WTC11 (cell line): ENCODE results near the gene EREG. TPM values are rescaled to one million over a fixed set of nuclear protein-coding genes. Genes with fewer than 3 reads are reported as not detected.

ENCODE experiments used
- ATAC-seq: fragments of 200-7000 bp; cut with Tn5 transposase; 2 replicates; pipeline ENCODE4 v1.10.0; 2021; ENCODE audit warnings: mild to moderate bottlenecking, moderate library complexity
- CTCF ChIA-PET: fragments of 300-600 bp; sonication (Branson Sonifier 250); formaldehyde crosslinking; loops from one replicate; lab custom pipeline; 2021; ENCODE audit warnings: antibody characterized with exemption; lab: Charles Lee
- POLR2A ChIA-PET: fragments of 350-600 bp; sonication (Branson Sonifier 250); formaldehyde crosslinking; loops from one replicate; lab custom pipeline; 2021; ENCODE audit warnings: antibody characterized with exemption; lab: Charles Lee
- DNase-seq: peaks from one replicate; pipeline ENCODE4 v3.0.0; 2021; ENCODE audit warnings: low spot score
- H3K27ac Mint-ChIP-seq: 2 replicates; pipeline ENCODE4 v1.8.0; 2021; ENCODE audit warnings: mixed read lengths
- H3K27me3 Mint-ChIP-seq: 2 replicates; pipeline ENCODE4 v1.8.0; 2021; ENCODE audit warnings: low read depth, mild to moderate bottlenecking, moderate library complexity, mixed read lengths
- H3K36me3 Mint-ChIP-seq: 2 replicates; pipeline ENCODE4 v1.8.0; 2021; ENCODE audit warnings: mixed read lengths
- H3K4me1 Mint-ChIP-seq: 2 replicates; pipeline ENCODE4 v1.8.0; 2022; ENCODE audit warnings: mixed read lengths
- H3K4me3 Mint-ChIP-seq: 2 replicates; pipeline ENCODE4 v1.8.0; 2021; ENCODE audit warnings: mild to moderate bottlenecking, moderate library complexity, mixed read lengths
- H3K9me3 Mint-ChIP-seq: 2 replicates; pipeline ENCODE4 v1.8.0; 2021; ENCODE audit warnings: mixed read lengths
- AFF4 ChIP-seq: sonication (generic); formaldehyde crosslinking; IDR thresholded peaks from 2 replicates; pipeline ENCODE4 v1.8.1; 2023; ENCODE audit warnings: mild to moderate bottlenecking, missing genetic modification reagents, borderline replicate concordance
- AR ChIP-seq: fragments of 250-450 bp; sonication (Bioruptor Pico); IDR thresholded peaks from 2 replicates; pipeline ENCODE4 v1.9.0; 2021; ENCODE audit warnings: mild to moderate bottlenecking
- CDX4 ChIP-seq: fragments of 250-450 bp; sonication (Bioruptor Pico); IDR thresholded peaks from 2 replicates; pipeline ENCODE4 v1.9.0; 2021; ENCODE audit warnings: moderate library complexity, mild to moderate bottlenecking, inconsistent platforms, borderline replicate concordance
- ERG ChIP-seq: fragments of 250-450 bp; sonication (Bioruptor Pico); IDR thresholded peaks from 2 replicates; pipeline ENCODE4 v1.8.0; 2021; ENCODE audit warnings: mild to moderate bottlenecking
- FOXP1 ChIP-seq: sonication (generic); formaldehyde crosslinking; IDR thresholded peaks from 2 replicates; pipeline ENCODE4 v1.8.0; 2022; ENCODE audit warnings: missing genetic modification reagents, mild to moderate bottlenecking, moderate library complexity, borderline replicate concordance
- GTF2I ChIP-seq: fragments of 250-450 bp; sonication (Bioruptor Pico); conservative IDR thresholded peaks from 2 replicates; pipeline ENCODE4 v1.4.0; 2021; ENCODE audit warnings: mild to moderate bottlenecking
- NFATC4 ChIP-seq: fragments of 250-450 bp; sonication (Bioruptor Pico); IDR thresholded peaks from 2 replicates; pipeline ENCODE4 v1.9.0; 2021; ENCODE audit warnings: mild to moderate bottlenecking
- NFYB ChIP-seq: sonication (generic); formaldehyde crosslinking; conservative IDR thresholded peaks from 2 replicates; pipeline ENCODE4 v1.8.0; 2022; ENCODE audit warnings: low read depth, missing genetic modification reagents
- OVOL2 ChIP-seq: fragments of 250-450 bp; sonication (Bioruptor Pico); IDR thresholded peaks from 2 replicates; pipeline ENCODE4 v1.9.0; 2021; ENCODE audit warnings: mild to moderate bottlenecking, borderline replicate concordance
- SMAD3 ChIP-seq: sonication (generic); formaldehyde crosslinking; IDR thresholded peaks from 2 replicates; pipeline ENCODE4 v1.8.0; 2022; ENCODE audit warnings: missing genetic modification reagents, mild to moderate bottlenecking, borderline replicate concordance
- SOX15 ChIP-seq: fragments of 250-450 bp; sonication (Bioruptor Pico); IDR thresholded peaks from 2 replicates; pipeline ENCODE4 v1.9.0; 2021; ENCODE audit warnings: mild to moderate bottlenecking
- TEAD4 ChIP-seq: sonication (generic); formaldehyde crosslinking; IDR thresholded peaks from 2 replicates; pipeline ENCODE4 v1.8.0; 2022; ENCODE audit warnings: mild to moderate bottlenecking, missing genetic modification reagents
- USF2 ChIP-seq: sonication (generic); formaldehyde crosslinking; IDR thresholded peaks from 2 replicates; pipeline ENCODE4 v1.8.1; 2023; ENCODE audit warnings: mild to moderate bottlenecking, missing genetic modification reagents, moderate library complexity
- ZBTB21 ChIP-seq: sonication (generic); formaldehyde crosslinking; IDR thresholded peaks from 2 replicates; pipeline ENCODE4 v1.8.1; 2023; ENCODE audit warnings: mild to moderate bottlenecking, missing genetic modification reagents, borderline replicate concordance
- ZNF138 ChIP-seq: sonication (generic); formaldehyde crosslinking; conservative IDR thresholded peaks from 2 replicates; pipeline ENCODE4 v1.8.1; 2022; ENCODE audit warnings: mild to moderate bottlenecking, moderate library complexity, missing genetic modification reagents
- ZNF425 ChIP-seq: fragments of 250-450 bp; sonication (Bioruptor Pico); conservative IDR thresholded peaks from 2 replicates; pipeline ENCODE4 v1.9.0; 2021; ENCODE audit warnings: mild to moderate bottlenecking
- total RNA-seq: library from RNA; stranded (reverse); gene quantifications from 3 replicates; pipeline ENCODE4 v1.2.3, GENCODE V29; 2021
- TF ChIP-seq, protein P1 (sequence below): fragments of 250-450 bp; sonication (Bioruptor Pico); IDR thresholded peaks from 2 replicates; pipeline ENCODE4 v2.1.2; 2022; ENCODE audit warnings: mild to moderate bottlenecking, moderate library complexity
- TF ChIP-seq, protein P2 (sequence below): sonication (generic); formaldehyde crosslinking; IDR thresholded peaks from 2 replicates; pipeline ENCODE4 v1.8.1; 2022; ENCODE audit warnings: low read depth, mild to moderate bottlenecking, moderate library complexity, missing genetic modification reagents, borderline replicate concordance
- TF ChIP-seq, protein P3 (sequence below): sonication (generic); formaldehyde crosslinking; IDR thresholded peaks from 2 replicates; pipeline ENCODE4 v1.8.1; 2022; ENCODE audit warnings: mild to moderate bottlenecking, missing genetic modification reagents, moderate library complexity, borderline replicate concordance

Gene EREG
- total RNA-seq, 1 experiment from 2014 or later, result 0.09 TPM

DNA sequence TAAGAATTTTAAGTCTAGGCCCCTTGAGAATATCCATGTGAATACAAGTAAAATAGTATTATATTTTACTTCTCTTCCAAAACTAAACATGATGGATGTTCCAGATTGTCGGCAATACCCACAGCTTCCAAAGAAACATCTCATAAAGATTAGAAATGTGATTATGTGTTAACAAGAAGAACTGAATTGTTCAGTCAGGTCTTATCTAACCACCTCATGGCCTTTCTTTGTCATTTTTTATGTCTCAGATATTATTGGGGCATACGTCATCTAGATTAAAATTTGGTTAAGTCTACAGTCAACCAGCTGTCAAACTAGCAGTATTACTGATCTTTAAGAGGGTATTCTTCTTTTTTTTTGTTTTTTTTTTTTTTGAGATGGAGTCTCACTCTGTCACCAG lies 46.7 kb upstream of the EREG start (continued):
- no peak for TF ChIP-seq USF2 (CRISPR knock-in tag)
- no peak for TF ChIP-seq SOX15 (CRISPR knock-in tag)
- TF ChIP-seq, protein P1, sequence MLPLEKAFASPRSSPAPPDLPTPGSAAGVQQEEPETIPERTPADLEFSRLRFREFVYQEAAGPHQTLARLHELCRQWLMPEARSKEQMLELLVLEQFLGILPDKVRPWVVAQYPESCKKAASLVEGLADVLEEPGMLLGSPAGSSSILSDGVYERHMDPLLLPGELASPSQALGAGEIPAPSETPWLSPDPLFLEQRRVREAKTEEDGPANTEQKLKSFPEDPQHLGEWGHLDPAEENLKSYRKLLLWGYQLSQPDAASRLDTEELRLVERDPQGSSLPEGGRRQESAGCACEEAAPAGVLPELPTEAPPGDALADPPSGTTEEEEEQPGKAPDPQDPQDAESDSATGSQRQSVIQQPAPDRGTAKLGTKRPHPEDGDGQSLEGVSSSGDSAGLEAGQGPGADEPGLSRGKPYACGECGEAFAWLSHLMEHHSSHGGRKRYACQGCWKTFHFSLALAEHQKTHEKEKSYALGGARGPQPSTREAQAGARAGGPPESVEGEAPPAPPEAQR, result no peak
- TF ChIP-seq, protein P2, sequence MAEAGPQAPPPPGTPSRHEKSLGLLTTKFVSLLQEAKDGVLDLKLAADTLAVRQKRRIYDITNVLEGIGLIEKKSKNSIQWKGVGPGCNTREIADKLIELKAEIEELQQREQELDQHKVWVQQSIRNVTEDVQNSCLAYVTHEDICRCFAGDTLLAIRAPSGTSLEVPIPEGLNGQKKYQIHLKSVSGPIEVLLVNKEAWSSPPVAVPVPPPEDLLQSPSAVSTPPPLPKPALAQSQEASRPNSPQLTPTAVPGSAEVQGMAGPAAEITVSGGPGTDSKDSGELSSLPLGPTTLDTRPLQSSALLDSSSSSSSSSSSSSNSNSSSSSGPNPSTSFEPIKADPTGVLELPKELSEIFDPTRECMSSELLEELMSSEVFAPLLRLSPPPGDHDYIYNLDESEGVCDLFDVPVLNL (CRISPR knock-in tag), result no peak
- TF ChIP-seq, protein P3, sequence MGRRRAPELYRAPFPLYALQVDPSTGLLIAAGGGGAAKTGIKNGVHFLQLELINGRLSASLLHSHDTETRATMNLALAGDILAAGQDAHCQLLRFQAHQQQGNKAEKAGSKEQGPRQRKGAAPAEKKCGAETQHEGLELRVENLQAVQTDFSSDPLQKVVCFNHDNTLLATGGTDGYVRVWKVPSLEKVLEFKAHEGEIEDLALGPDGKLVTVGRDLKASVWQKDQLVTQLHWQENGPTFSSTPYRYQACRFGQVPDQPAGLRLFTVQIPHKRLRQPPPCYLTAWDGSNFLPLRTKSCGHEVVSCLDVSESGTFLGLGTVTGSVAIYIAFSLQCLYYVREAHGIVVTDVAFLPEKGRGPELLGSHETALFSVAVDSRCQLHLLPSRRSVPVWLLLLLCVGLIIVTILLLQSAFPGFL (CRISPR knock-in tag), result no peak
- TF ChIP-seq ZNF138 (CRISPR knock-in tag), result no peak
- TF ChIP-seq CDX4, result no peak
- no peak for TF ChIP-seq FOXP1 (CRISPR knock-in tag)

GRCh38 chr4:74319470-74319869 lies 45.5 kb upstream of the EREG start:
- H3K4me3 Mint-ChIP-seq, result no peak overlapping the region
- ChIA-PET CTCF (interaction anchor here (0.9 to 3.7 kb wide), 7 partner anchors 32 to 455 kb away, joined by 3 to 13 read pairs (median 4); no protein-coding TSS in a partner anchor), POLR2A (no interaction called here)
- H3K27ac Mint-ChIP-seq, result no peak overlapping the region
- DNase-seq (no peak), ATAC-seq (no peak)
- H3K27me3 Mint-ChIP-seq, result no peaks in the 10 kb centered on the region
- peaks cover 21% of the 10 kb centered on the region for H3K4me1 Mint-ChIP-seq
- no peaks in the 10 kb centered on the region for H3K36me3 Mint-ChIP-seq
- H3K9me3 Mint-ChIP-seq, result no peaks in the 10 kb centered on the region
- TF ChIP-seq SOX15 (CRISPR knock-in tag), result no peak
- no peak for TF ChIP-seq SMAD3 (CRISPR knock-in tag)
- no peak for TF ChIP-seq ZNF138 (CRISPR knock-in tag)
- TF ChIP-seq ERG (CRISPR knock-in tag), result no peak
- no peak for TF ChIP-seq TEAD4 (CRISPR knock-in tag)
- TF ChIP-seq AR (CRISPR knock-in tag), result no peak
- no peak for TF ChIP-seq AFF4
- no peak for TF ChIP-seq CDX4
- no peak for TF ChIP-seq ZNF425 (CRISPR knock-in tag)
- no peak for TF ChIP-seq GTF2I
- TF ChIP-seq NFATC4 (CRISPR knock-in tag), result no peak
- no peak for TF ChIP-seq ZBTB21 (CRISPR knock-in tag)
- TF ChIP-seq NFYB, result no peak
- TF ChIP-seq OVOL2, result no peak
